ENCODE measurements around the gene CNIH3.

Gene CNIH3

GRCh38 chr1:224579526-224579925, 36.6 kb upstream of the CNIH3 start:
- Histone ChIP-seq H3K4me2 (ENCODE audit: low read length) (no peak overlapping the region), H3K27ac (ENCODE audit: low read depth, low read length) (no peak overlapping the region), H4K20me1 (ENCODE audit: control insufficient read depth, insufficient read depth, low read depth, low read length) (no peaks in the 10 kb centered on the region), H3K79me2 (ENCODE audit: control insufficient read depth, low read length) (no peaks in the 10 kb centered on the region), H3K4me3 (ENCODE audit: low read length) (no peak overlapping the region), H3K9me2 (replicated peaks; ENCODE audit: control insufficient read depth, low read length) (no peaks in the 10 kb centered on the region), H3K27me3 (ENCODE audit: control insufficient read depth, low read length) (peaks cover 7% of the 10 kb centered on the region), H3K9me3 (ENCODE audit: control insufficient read depth, insufficient read depth, low read length) (no peaks in the 10 kb centered on the region), H3K36me3 (ENCODE audit: control insufficient read depth, low read length) (no peaks in the 10 kb centered on the region), H3F3A (ENCODE audit: control insufficient read depth, insufficient read depth) (no peaks in the 10 kb centered on the region), H3K4me1 (ENCODE audit: control insufficient read depth, low read length) (no peaks in the 10 kb centered on the region)
- no peak for TF ChIP-seq CTCF (IDR thresholded peaks at IDR 0.05; ENCODE audit: low read depth, low read length, poor library complexity, severe bottlenecking)
- TF ChIP-seq EZH2phosphoT487 (IDR thresholded peaks at IDR 0.05; ENCODE audit: borderline replicate concordance, low read length): no peak

- H3K4me2 ChIP-seq (ENCODE audit: low read length): no peak overlapping the region
- H3K9me3 ChIP-seq (ENCODE audit: control insufficient read depth, insufficient read depth, low read length): no peaks in the 10 kb centered on the region
- no peaks in the 10 kb centered on the region for H4K20me1 ChIP-seq (ENCODE audit: control insufficient read depth, insufficient read depth, low read depth, low read length)
- H3F3A ChIP-seq (ENCODE audit: control insufficient read depth, insufficient read depth): no peaks in the 10 kb centered on the region
- no peak overlapping the region for H3K4me3 ChIP-seq (ENCODE audit: low read length)
- H3K27me3 ChIP-seq (ENCODE audit: control insufficient read depth, low read length): peaks cover 7% of the 10 kb centered on the region
- no peak overlapping the region for H3K27ac ChIP-seq (ENCODE audit: low read depth, low read length)
- no peaks in the 10 kb centered on the region for H3K4me1 ChIP-seq (ENCODE audit: control insufficient read depth, low read length)
- no peaks in the 10 kb centered on the region for H3K36me3 ChIP-seq (ENCODE audit: control insufficient read depth, low read length)
- H3K9me2 ChIP-seq (replicated peaks; ENCODE audit: control insufficient read depth, low read length): no peaks in the 10 kb centered on the region
- H3K79me2 ChIP-seq (ENCODE audit: control insufficient read depth, low read length): no peaks in the 10 kb centered on the region
- TF ChIP-seq CTCF (IDR thresholded peaks at IDR 0.05; ENCODE audit: low read depth, low read length, poor library complexity, severe bottlenecking) (no peak), EZH2phosphoT487 (IDR thresholded peaks at IDR 0.05; ENCODE audit: borderline replicate concordance, low read length) (no peak)
Measured at GRCh38 chr1:224580006-224580405, 36.1 kb upstream of the CNIH3 start.

- H3K27me3 ChIP-seq (ENCODE audit: control insufficient read depth, low read length): peaks cover 7% of the 10 kb centered on the region
- no peak for TF ChIP-seq CTCF (IDR thresholded peaks at IDR 0.05; ENCODE audit: low read depth, low read length, poor library complexity, severe bottlenecking)
- no peak for TF ChIP-seq EZH2phosphoT487 (IDR thresholded peaks at IDR 0.05; ENCODE audit: borderline replicate concordance, low read length)
Measured at GRCh38 chr1:224582041-224582440, 34.1 kb upstream of the CNIH3 start.

GRCh38 chr1:224583774-224584173, 32.3 kb upstream of the CNIH3 start:
- Histone ChIP-seq H3K4me1 (ENCODE audit: control insufficient read depth, low read length) (no peaks in the 10 kb centered on the region), H3K4me3 (ENCODE audit: low read length) (no peak overlapping the region), H3F3A (ENCODE audit: control insufficient read depth, insufficient read depth) (no peaks in the 10 kb centered on the region), H3K4me2 (ENCODE audit: low read length) (no peak overlapping the region), H3K9me3 (ENCODE audit: control insufficient read depth, insufficient read depth, low read length) (no peaks in the 10 kb centered on the region), H3K79me2 (ENCODE audit: control insufficient read depth, low read length) (no peaks in the 10 kb centered on the region), H3K36me3 (ENCODE audit: control insufficient read depth, low read length) (no peaks in the 10 kb centered on the region), H3K9me2 (replicated peaks; ENCODE audit: control insufficient read depth, low read length) (no peaks in the 10 kb centered on the region), H3K27ac (ENCODE audit: low read depth, low read length) (no peak overlapping the region), H4K20me1 (ENCODE audit: control insufficient read depth, insufficient read depth, low read depth, low read length) (no peaks in the 10 kb centered on the region), H3K27me3 (ENCODE audit: control insufficient read depth, low read length) (no peaks in the 10 kb centered on the region; the same call in none of the 2 replicates)
- TF ChIP-seq EZH2phosphoT487 (IDR thresholded peaks at IDR 0.05; ENCODE audit: borderline replicate concordance, low read length) (no peak), CTCF (IDR thresholded peaks at IDR 0.05; ENCODE audit: low read depth, low read length, poor library complexity, severe bottlenecking) (no peak)

More at GRCh38 chr1:224582041-224582440, 34.1 kb upstream of the CNIH3 start:
- Histone ChIP-seq H3K36me3 (ENCODE audit: control insufficient read depth, low read length) (no peaks in the 10 kb centered on the region), H4K20me1 (ENCODE audit: control insufficient read depth, insufficient read depth, low read depth, low read length) (no peaks in the 10 kb centered on the region), H3K4me1 (ENCODE audit: control insufficient read depth, low read length) (no peaks in the 10 kb centered on the region), H3K27ac (ENCODE audit: low read depth, low read length) (no peak overlapping the region), H3F3A (ENCODE audit: control insufficient read depth, insufficient read depth) (no peaks in the 10 kb centered on the region), H3K4me2 (ENCODE audit: low read length) (no peak overlapping the region), H3K9me3 (ENCODE audit: control insufficient read depth, insufficient read depth, low read length) (no peaks in the 10 kb centered on the region), H3K9me2 (replicated peaks; ENCODE audit: control insufficient read depth, low read length) (no peaks in the 10 kb centered on the region), H3K79me2 (ENCODE audit: control insufficient read depth, low read length) (no peaks in the 10 kb centered on the region), H3K4me3 (ENCODE audit: low read length) (no peak overlapping the region)
